Right lobe of liver (tissue), 6 donors: ENCODE data around the gene MRPL49. TPM values are rescaled to one million over a fixed set of nuclear protein-coding genes. Genes with fewer than 3 reads are reported as not detected.

Source experiments
- ATAC-seq, 4 donors: fragments of 200-7000 bp; cut with Tn5 transposase; one replicate each; pipeline ENCODE4 v1.9.1; 2020; ENCODE audit warnings: mild to moderate bottlenecking in 4 of 4, moderate library complexity in 4 of 4
- DNase-seq, 3 donors: peaks; one replicate each; pipeline ENCODE4 v3.0.0-alpha.2; 2020
- H3K27ac ChIP-seq, 3 donors: fragments of 200-600 bp; one replicate each; pipeline ENCODE4 v1.8.0; 2022
- H3K27me3 ChIP-seq, 2 donors: fragments of 200-600 bp; one replicate each; pipeline ENCODE4 v1.8.0; 2022
- H3K36me3 ChIP-seq, 4 donors: fragments of 200-600 bp; sonication (generic) in 1 of 4; one replicate each; pipeline versions ENCODE4 v1.5.1 to v1.8.0; 2017 to 2022; ENCODE audit warnings: control low read depth in 1 of 4
- H3K4me1 ChIP-seq, 4 donors: fragments of 200-600 bp; sonication (generic) in 1 of 4; one replicate each; pipeline versions ENCODE4 v1.5.1 to v1.8.0; 2017 to 2022; ENCODE audit warnings: control low read depth in 1 of 4
- H3K4me3 ChIP-seq, 3 donors: fragments of 200-600 bp; one replicate each; pipeline ENCODE4 v1.8.0; 2022
- H3K9me3 ChIP-seq, 4 donors: fragments of 200-600 bp; sonication (generic) in 1 of 4; one replicate each; pipeline versions ENCODE4 v1.5.1 to v1.8.0; 2017 to 2022; ENCODE audit warnings: control low read depth in 1 of 4
- POLR2A ChIP-seq: fragments of 450-650 bp; IDR thresholded peaks from one replicate; pipeline ENCODE4 v1.6.1; 2017; ENCODE audit warnings: antibody characterized with exemption, mild to moderate bottlenecking
- WGBS: methylation state at CpG from one replicate; pipeline ENCODE4 v1.1.6; 2018; ENCODE audit warnings: low coverage, low lambda C conversion rate; ENCODE audit not compliant: insufficient coverage; ENCODE audit errors: missing lambda C conversion rate; 5-methylcytosine and 5-hydroxymethylcytosine counted together
- intact Hi-C, 2 donors: fragments of 100-400 bp; cut with DNase I; formaldehyde crosslinking; loops; one replicate each; pipeline versions ENCODE4 v1.11.2 to v1.14.1; 2022
- total RNA-seq, 6 experiments: library from RNA; depleted of rRNA in 2 of 6; stranded (reverse); fragments of >200 nt in 2 of 6; fragmentation: NEBNext Ultra II Directional in 3 of 6; extraction: Animal tissue kit (Norgen Biotek cat#: 25700) in 3 of 6; gene quantifications; one replicate each; pipeline versions ENCODE4 v1.1.0 to v1.2.4, GENCODE V29; 2016 to 2023
- TF ChIP-seq, protein P1 (sequence below), 4 donors: fragments of 200-600 bp in 3 of 4; fragments of 450-650 bp in 1 of 4; IDR thresholded peaks; one replicate each; pipeline versions ENCODE4 v1.5.1 to v1.8.0; 2016 to 2022; ENCODE audit warnings: antibody characterized with exemption in 4 of 4, mild to moderate bottlenecking in 2 of 4
- donor health status: DM: no; HTN: yes; CAD: no.
- donor health status: DM: no; HTN: no; CAD: no.
- donor health status: DM: no; HTN: no; CAD: no.
- donor health status: DM: no; HTN: yes; CAD: no.
- donor health status: DM: no; HTN: yes; CAD: no.

MRPL49 gene
- total RNA-seq, 6 experiments from 2014 or later = 26.3 to 51.7 (median 28.4) TPM

DNA sequence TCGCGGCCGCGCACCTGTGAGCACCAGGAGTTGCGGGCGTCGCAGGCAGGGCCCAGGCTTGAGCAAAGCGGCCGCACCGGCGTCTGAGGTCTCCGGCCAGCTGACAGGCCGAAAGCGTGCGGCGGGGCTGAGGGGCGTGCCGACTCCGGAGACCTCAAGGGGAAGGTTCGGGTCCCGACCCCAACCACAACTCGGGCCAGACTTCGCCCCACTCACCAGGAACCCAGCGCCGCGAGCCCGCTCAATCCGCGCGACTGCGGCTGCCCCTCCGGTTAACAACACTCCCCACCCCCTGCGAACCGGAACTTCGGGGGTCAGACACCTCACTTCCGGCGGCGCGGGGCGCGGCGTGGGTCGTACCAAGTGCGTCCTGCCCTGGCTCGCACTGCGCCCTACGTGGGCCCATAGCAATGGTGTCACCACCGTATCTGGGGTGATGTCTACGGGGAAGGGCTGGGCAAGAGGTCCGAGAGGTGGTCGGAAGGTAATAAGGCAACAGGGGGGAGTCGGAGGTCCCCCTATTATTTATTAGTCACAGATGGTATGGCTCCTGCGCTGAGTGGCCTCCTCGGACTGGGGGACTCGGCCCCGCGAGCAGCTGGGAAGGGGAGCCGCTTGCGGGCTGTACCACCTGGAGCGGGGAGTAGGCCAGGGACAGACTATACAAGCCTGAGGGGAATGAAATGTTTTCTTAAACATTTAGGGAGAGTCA lies 12.3 kb downstream of the MRPL49 start, which contains the start of gene SYVN1:
Gene SYVN1, minus strand, starts transcription at position 280 of the 712 bp plus-strand sequence. CDS start 918 bp downstream, outside the sequence.
- WGBS = under 1% methylated on average over 27 of the region's 60 CpGs
- intact Hi-C loops = loop anchor here in 1 of 2 donors (10.0 kb wide), 1 partner anchor 120 kb away; no protein-coding TSS in a partner anchor

DNA sequence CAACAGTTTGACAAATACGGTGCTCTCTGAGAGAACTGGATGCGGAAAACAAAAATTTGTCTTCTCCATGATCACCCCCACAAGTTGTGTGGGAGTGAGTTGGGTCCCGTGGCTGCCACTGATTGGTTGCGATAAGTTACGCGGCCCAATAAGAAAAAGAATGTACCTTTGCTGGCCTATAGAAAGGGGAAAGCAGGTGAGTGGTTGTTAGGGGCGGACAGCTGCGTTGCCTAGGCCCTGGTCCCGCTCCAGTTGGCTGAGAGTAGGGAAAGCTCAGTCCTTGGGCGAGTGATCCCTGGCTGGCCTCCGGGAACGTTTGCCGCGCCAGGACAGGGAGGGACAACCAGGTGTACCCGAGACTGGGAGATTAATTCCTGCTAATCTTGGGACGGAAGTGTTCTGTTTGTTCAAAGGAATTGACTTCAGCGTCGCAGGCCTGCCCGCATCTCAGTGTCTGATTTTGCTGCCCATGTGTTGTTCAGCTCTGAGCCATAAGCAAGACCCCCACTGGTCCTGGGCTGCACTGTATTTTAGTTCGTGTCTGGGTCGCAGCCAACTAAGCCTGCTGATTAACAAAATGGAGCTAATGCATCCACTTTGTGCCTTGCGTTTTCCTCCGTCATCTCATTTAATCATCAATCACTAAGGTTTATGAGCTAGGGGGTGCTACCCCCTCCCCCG lies 13.0 kb downstream of the MRPL49 start:
- peak overlapping the region; percentile 92 to 99 (median 99) for H3K4me3 ChIP-seq
- 4% methylated on average over 20 of the region's 24 CpGs for WGBS
- ATAC-seq (peak; percentile 80 to 86 (median 82)), DNase-seq (peak; percentile 95 to 98 (median 97))
- intact Hi-C loops = loop anchor here in 1 of 2 donors (10.0 kb wide), 1 partner anchor 120 kb away; no protein-coding TSS in a partner anchor
- no peaks in the 10 kb centered on the region for H3K9me3 ChIP-seq
- peak overlapping the region; percentile 96 to 99 (median 97) for H3K27ac ChIP-seq
- H3K27me3 ChIP-seq = no peaks in the 10 kb centered on the region
- TF ChIP-seq, protein P1, sequence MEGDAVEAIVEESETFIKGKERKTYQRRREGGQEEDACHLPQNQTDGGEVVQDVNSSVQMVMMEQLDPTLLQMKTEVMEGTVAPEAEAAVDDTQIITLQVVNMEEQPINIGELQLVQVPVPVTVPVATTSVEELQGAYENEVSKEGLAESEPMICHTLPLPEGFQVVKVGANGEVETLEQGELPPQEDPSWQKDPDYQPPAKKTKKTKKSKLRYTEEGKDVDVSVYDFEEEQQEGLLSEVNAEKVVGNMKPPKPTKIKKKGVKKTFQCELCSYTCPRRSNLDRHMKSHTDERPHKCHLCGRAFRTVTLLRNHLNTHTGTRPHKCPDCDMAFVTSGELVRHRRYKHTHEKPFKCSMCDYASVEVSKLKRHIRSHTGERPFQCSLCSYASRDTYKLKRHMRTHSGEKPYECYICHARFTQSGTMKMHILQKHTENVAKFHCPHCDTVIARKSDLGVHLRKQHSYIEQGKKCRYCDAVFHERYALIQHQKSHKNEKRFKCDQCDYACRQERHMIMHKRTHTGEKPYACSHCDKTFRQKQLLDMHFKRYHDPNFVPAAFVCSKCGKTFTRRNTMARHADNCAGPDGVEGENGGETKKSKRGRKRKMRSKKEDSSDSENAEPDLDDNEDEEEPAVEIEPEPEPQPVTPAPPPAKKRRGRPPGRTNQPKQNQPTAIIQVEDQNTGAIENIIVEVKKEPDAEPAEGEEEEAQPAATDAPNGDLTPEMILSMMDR (IDR thresholded peaks at IDR 0.05) = no peak
- no peak for TF ChIP-seq POLR2A
- H3K4me1 ChIP-seq = peaks cover 0 to 25% (median 11%) of the 10 kb centered on the region in 4 donors
- H3K36me3 ChIP-seq = peaks cover 0 to 29% (median 16%) of the 10 kb centered on the region in 4 donors

More for the DNA sequence above, 12.3 kb downstream of the MRPL49 start, which contains the start of gene SYVN1:
- H3K4me3 ChIP-seq = peak within 1 kb of the TSS; percentile 92 to 99 (median 99)
- H3K36me3 ChIP-seq = peaks cover 4 to 36% (median 21%) of the 10 kb centered on the region in 4 donors
- peak within 1 kb of the TSS; percentile 96 to 99 (median 97) for H3K27ac ChIP-seq
- DNase-seq (peak; percentile 94 to 96 (median 95)), ATAC-seq (peak; percentile 83 to 90 (median 86))
- TF ChIP-seq, protein P1 (IDR thresholded peaks at IDR 0.05) = no peak
- TF ChIP-seq POLR2A = peak; percentile 97
- H3K9me3 ChIP-seq = no peaks in the 10 kb centered on the region
- H3K27me3 ChIP-seq = no peaks in the 10 kb centered on the region
- H3K4me1 ChIP-seq = peaks cover 0 to 25% (median 11%) of the 10 kb centered on the region in 4 donors

DNA sequence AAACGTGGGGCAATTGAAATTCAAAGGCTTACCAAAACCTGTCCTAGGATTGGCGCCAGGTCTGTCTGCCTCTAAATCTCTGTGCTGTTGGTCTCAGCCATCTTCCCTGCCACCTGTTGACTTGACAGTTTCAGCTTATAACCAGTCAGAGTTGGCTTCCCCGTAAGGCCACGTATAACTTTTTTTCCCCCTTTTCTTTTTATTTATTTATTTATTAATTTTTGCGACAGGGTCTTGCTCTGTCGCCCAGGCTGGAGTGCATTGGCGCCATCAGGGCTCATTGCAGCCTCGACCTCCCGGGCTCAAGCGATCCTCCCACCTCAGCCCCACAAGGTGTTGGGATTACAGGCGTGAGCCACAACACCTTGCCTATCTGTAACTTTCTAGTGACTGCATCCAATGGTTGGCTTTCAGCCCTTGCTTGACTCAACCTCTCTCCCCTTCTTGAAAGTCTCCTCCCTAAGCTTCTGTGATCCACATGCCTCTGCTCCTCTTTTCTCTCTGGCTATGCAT lies 13.6 kb downstream of the MRPL49 start:
- Histone ChIP-seq H3K36me3 (peaks cover 0 to 23% (median 12%) of the 10 kb centered on the region in 4 donors), H3K4me3 (peak overlapping the region; percentile 92 to 99 (median 99)), H3K9me3 (no peaks in the 10 kb centered on the region), H3K27ac (peak overlapping the region; percentile 96 to 99 (median 97)), H3K4me1 (peaks cover 0 to 25% (median 11%) of the 10 kb centered on the region in 4 donors), H3K27me3 (no peaks in the 10 kb centered on the region)
- 52% methylated on average over 8 of the region's 11 CpGs for WGBS
- DNase-seq (no peak), ATAC-seq (no peak)
- intact Hi-C loops = loop anchor here in 1 of 2 donors (10.0 kb wide), 1 partner anchor 119 kb away; no protein-coding TSS in a partner anchor
- TF ChIP-seq POLR2A = no peak
- TF ChIP-seq, protein P1 (IDR thresholded peaks at IDR 0.05) = no peak

DNA sequence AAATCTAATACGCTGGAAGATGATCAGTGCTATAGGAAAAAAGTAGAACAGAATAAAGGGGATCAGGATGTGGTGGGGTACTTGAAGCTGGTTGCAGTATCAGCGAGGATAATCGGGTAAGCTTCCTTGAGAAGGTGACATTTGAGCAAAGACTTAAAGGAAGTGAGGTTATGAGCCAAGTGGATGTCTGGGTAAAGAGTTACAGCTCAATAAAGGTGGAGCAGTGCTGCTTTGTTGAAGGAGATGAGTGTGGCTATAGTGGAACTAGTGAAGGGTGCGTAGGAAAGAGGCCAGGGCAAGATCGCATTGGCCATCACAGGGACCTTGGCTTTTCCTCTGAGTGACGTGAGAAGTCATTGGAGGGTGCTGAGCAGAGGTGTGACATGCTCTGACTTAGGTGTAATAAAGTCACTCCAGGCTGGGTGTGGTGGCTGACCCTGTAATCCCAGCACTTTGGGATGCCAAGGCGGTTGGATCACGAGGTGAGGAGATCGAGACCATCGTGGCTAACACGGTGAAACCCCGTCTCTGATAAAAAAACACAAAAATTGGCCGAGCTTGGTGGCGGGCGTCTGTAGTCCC lies 14.5 kb downstream of the MRPL49 start:
- peaks cover 0 to 31% (median 11%) of the 10 kb centered on the region in 4 donors for H3K4me1 ChIP-seq
- no peak overlapping the region for H3K27ac ChIP-seq
- ATAC-seq (no peak), DNase-seq (no peak)
- no peaks in the 10 kb centered on the region for H3K27me3 ChIP-seq
- 94% methylated on average over 6 of the region's 15 CpGs for WGBS
- H3K36me3 ChIP-seq = peaks cover 0 to 14% (median 7%) of the 10 kb centered on the region in 4 donors
- intact Hi-C loops = loop anchor here in 1 of 2 donors (10.0 kb wide), 1 partner anchor 118 kb away; no protein-coding TSS in a partner anchor
- no peaks in the 10 kb centered on the region for H3K9me3 ChIP-seq
- H3K4me3 ChIP-seq = no peak overlapping the region
- no peak for TF ChIP-seq POLR2A
- TF ChIP-seq, protein P1 (IDR thresholded peaks at IDR 0.05) = no peak
